ENCODE measurements around the gene ARHGAP26.
A peak's percentile ranks its signal among the peaks of the same experiment; 100 is the strongest.

Gene ARHGAP26

DNA sequence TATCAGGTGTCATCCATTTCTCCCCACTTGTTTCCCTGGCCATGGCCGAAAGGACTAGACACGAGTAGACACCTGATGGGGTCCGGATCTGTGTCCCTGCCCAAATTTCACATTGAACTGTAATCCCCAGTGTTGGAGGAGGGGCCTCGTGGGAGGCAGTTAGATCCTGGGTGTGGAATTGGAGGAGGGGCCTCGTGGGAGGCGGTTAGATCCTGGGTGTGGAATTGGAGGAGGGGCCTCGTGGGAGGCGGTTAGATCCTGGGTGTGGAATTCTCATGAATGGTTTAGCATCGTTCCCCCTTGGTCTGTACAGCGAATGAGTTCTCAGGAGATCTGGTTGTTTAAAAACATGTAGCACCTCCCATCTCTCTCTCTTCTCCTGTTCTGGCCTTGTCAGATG lies 467.5 kb downstream of the ARHGAP26 start:
- no peak for DNase-seq

DNA sequence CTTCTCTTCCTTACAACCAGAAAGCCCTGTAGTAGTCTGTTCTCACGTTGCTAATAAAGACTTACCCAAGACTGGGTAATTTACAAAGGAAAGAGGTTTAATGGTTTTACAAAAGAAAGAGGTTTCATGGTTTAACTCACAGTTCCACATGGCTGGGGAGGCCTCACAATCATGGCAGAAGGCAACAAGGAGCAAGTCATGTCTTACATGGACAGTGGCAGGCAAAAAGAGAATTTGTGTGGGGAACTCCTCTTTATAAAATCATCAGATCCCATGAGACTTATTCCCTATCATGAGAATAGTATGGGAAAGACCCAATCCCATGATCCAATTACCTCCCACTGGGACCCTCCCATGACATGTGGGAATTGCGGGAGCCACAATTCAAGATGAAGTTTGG lies 468.4 kb downstream of the ARHGAP26 start:
- DNase-seq: no peak

DNA sequence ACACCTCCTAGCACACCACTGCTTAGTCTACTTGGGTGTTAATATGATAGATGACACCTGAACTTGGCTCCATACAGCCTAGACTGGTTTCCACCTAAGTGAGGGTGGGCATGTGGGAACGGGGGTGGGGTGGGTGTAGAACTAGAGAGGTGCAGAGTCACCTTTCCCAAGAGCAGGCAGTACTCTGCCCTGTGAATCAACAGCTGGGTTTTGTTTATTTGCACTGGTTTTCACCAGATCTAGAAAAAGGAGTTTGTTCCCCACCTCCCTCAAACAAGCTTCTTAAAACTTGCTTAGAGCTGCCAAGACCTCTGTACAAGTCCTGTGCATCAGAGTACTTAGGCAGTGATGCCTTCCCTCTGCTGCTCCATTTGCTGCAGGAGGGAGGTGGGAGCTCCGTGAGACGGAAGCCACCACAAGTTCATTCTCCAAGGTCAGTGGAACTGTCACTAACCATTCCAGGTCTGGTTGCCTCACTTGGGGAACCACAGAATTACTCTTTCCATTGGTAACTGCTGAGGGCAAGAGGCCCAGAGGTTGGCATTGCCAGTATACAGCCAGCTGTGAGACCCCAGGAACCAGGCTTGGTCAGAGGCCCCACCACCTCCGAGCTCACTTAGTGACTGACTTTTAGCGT lies 469.8 kb downstream of the ARHGAP26 start:
- no peak for DNase-seq

DNA sequence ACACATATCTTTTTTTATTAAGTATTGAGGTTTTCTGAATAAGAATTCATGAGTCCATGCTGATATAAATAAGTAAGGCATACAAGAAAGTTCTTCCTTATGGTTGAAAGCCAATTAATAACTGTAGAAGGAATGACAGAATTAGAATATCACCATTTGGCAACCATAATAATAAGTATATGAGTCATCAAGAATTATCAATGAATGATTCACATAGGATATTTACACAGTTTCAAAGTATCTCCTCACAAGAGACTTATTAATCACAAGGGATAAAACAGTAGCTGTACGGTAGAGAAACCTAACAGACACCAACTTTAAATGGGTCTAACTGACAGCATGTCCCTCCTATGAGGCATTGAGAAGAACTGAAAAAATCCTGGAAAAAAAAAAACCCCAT lies 471.7 kb downstream of the ARHGAP26 start:
- DNase-seq: no peak

DNA sequence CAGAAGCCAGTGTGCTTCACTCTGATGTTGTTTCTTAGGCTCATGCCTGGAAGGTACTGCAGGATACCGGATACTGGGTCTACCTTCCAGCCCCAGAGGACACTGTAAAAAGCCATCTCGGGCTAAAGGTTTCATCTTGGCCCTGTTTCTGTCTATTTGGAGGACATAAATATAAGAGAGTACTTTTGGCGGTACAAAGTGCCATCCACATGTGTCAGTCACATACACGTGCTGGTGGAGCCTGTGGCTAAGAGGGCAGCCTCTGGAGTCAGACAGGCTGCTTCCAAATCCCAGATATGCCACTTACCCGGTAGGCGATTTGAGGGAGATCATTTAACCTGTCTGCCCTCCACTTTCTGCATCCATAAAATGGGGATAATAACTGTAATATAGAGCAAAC lies 472.9 kb downstream of the ARHGAP26 start:
- no peak for DNase-seq

DNA sequence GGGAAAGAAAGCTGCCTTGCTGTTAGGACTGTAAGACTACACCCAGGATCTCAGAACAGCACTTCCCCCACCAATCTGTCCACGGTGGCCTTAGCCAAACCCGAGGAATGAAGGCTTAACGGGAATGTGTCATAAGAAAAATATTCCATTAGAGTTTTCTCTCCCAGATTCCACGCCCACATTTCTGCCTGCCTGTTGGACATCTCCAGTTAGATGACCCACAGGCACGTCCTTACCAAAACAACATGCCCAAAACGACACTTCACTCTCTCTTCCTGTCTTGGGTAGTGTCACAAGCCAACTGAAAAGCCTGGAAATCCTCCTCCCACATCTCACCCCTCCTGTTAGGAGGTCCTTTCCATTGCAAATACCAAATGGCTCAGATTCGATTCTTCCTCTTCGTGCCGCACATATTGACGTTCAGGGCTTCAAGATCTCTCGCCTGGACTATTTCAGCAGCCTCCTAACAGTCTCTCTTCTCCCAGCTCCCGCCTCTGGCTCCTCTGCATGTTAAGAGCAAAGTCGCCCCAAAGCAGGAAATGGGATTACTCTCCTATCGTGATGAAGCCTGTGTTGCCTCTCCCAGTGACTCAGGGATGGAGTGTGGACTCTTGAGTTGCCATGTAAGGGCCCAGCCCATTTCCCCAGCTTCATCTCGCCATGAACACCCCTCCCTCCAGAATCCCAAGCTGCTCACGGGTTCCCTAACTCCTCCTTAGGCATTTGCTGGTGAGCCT lies 474.0 kb downstream of the ARHGAP26 start:
- no peak for DNase-seq

DNA sequence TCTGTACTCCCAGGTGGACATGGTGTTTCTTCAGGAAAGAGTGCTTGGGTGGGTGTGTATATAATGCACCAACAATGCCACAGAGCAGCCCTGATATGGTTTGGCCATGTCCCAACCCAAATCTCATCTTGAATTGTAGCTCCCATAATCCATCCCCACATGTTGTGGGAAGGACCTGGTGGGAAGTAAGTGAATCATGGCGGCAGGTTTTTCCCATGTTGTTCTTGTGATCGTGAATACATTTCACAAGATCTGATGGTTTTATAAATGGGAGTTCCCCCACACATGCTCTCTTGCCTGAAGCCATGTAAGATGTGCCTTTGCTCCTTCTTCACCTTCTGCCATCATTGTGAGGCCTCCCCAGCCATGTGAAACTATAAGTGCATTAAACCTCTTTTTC lies 474.8 kb downstream of the ARHGAP26 start:
- DNase-seq: no peak

DNA sequence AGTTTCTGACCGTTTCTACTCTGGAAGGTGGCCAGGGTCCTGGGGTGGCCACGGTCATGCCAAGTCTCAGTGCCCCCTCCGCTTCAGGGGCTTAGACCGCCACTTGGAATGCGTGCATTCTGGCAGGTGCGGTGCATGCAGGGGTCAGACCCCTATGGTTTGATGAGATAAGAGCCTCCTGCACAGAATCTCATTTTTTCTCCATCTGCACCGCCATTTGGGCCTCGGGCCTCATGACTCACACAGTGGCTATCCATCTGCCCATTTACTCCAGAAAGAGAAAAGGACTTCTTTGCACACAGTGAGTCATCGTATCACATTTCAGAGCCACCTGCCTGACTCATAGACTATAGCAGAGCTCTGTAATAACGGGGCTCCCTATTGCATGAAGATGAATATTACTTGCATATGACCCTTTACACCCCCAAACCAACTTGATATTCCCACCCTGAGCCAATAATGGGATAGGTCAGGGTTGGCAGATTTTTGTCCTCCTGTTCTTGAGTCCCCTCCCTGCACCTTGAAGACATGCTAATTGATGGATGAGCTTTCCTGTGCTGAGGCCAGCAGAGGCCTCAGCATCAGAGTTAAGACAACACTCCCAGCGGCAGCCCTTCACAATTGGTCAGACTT lies 475.9 kb downstream of the ARHGAP26 start:
- DNase-seq: no peak

GRCh38 chr5:143247134-143247815 lies 477.1 kb downstream of the ARHGAP26 start:
- DNase-seq: no peak

DNA sequence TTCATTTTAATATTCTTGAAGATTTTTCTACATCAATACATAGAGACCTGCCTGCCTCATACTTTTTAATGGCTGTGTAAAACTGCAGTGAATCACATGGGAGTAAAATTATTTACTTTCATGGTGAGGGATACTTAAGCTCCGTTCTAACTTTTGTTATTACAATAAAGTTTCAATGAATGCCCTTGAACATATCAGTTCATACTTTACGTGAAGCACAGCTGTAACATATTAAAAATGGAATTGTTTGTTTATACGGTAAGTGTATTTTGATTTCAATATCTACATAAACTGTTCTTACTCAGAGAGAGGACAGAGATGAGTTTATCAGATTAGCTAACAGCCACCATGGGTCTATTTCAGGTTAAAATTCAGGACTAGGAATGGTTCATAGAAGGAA lies 478.2 kb downstream of the ARHGAP26 start:
- DNase-seq: no peak

- DNase-seq: no peak
Measured at GRCh38 chr5:143248822-143249579, 478.8 kb downstream of the ARHGAP26 start.

- no peak for DNase-seq
Measured at GRCh38 chr5:143249851-143250250, 479.7 kb downstream of the ARHGAP26 start.

- DNase-seq: no peak
Measured at GRCh38 chr5:143251190-143251589, 481.0 kb downstream of the ARHGAP26 start.

DNA sequence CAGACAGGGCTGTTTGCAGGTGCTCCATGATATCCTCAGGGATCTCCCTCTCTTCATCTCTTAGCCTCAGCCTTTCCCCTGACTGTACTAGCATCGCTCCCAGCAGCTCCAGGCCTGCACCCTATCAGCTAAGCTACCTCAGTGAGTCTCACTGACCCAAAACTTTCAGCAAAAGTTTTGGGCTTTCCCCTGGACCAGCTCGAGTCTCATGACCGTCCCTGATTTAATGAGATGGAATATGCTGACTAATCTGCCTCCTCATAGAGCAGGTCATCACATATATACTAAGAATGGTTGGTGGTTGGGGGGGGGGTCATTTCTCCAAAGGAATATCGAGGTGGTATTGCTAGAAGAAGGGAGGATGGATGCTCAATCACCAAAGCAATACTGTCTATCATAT lies 481.8 kb downstream of the ARHGAP26 start:
- no peak for DNase-seq

DNA sequence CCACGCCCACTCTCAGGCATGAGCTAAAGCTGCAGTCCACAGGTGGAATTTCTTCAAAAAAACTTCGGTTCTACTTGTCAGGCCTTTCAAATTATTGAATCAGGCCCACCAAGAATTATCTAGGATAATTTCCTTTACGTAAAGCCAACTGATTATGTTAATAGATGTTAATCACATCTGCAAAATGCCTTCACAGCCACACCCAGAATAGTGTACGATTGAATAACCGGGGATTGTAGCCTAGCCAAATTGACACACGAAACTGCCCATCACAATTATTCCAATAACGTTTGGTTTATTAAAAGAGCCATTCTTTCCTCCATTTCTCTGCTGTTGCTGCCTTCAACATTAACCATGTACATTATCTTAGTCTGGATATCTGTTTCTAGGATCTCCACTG lies 484.6 kb downstream of the ARHGAP26 start:
- no peak for DNase-seq

DNA sequence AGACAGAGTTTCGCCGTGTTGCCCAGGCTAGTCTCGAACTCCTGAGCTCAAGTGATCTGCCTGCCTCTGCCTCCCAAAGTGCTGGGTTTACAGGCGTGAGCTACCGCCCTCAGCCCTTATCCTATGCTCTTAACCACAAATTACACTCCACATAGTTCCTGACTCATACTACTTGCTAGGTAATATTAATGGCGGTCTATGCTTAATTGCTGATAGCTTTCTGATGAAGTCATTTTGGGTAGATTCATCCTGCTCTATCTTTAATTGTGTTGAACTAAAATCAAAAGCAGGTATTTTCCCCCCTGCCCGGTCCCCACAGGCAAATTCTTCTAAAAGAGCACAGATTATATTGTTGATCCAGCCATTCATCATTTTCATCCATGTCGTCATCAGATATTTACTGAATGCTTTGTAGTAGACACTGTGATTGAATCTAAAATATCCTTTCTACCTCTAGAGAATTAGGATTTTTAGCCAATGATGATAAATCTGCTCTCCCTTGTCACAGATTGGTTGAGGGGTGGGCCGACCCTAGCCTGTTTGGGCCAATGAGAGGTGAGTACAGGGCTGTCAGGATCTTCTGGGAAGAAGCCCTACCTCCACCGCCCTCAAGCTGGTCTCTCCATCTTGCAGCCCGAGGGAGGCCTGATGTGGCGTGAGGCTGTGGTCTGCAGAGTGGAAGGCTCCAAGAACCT lies 488.5 kb downstream of the ARHGAP26 start:
- no peak for DNase-seq

- no peak for DNase-seq
Measured at GRCh38 chr5:143259254-143259605, 489.1 kb downstream of the ARHGAP26 start.

DNA sequence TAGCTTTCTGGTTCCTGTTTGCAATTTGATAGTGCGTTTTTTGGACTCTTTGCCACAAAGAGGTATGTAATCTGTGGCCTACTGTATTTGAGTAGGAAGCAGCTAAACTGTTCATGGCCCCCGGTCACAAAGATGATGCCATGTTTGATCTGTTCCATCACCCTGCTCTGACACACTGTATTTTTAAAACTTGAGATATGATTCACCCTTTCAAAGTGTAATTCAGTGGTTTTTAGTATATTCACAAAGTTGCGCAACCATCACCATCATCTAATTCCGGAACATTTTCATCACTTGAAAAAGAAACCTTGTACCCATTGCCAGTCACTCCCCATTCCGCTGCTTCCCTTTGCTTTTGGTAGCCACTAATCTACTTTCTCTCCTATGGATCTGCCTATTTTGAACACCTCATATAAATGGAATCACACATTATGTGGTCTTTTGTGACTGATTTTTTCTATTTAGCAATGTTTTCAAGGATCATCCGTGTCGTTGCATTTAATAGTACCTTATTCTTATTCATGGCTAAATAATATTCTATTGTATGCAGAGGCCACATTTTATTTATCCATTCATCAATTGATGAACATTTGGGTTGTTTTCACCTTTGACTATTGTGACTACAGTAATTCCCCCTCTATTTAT lies 491.7 kb downstream of the ARHGAP26 start:
- peak; percentile 9 to 27 for DNase-seq

- DNase-seq: no peak
Measured at GRCh38 chr5:143262393-143263174, 492.4 kb downstream of the ARHGAP26 start.

GRCh38 chr5:143263272-143263810 lies 493.2 kb downstream of the ARHGAP26 start:
- DNase-seq: no peak

GRCh38 chr5:143265995-143266394 lies 495.8 kb downstream of the ARHGAP26 start:
- no peak for DNase-seq
